Measurements from ENCODE around the gene ERICH6B.
"Not testable (repeated sequence)": the region's sequence is repeated elsewhere in the genome, so short reads cannot be mapped to it uniquely, and the experiment has no call there.

ERICH6B gene

DNA sequence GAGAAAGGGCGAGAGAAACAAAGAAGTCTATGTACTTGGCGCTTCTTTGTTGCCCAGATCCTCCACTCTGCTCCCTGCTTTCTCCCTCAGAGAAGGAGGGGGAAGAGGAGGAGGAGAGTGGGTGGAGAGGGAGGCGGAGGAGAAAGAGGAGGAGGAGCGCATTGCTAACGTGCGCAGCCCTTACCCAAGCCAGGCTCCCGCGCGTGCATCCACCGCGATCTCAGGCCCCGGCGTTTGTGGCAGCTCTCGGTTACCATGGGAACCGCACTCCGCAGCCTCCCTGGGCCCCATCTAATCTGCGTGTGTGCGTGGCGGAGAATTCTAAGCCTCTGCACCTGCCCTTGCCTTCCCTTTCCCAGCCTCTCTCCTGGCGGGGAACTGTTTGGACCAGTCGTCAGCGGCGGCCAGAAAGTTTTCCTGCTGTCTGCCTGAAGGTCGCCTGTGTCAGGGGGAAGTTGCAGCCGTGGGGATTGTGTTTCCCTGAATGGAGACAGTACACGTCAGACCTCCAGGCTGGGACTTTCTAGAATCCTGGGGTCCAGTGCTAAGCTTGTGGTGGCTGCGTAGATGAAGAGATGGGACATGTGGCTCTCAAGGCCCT is at the start of gene ERICH6B:
Gene ERICH6B, minus strand, starts transcription at position 239 of the 601 bp plus-strand sequence. CDS start 18,734 bp downstream, outside the sequence.
- DNase-seq (ENCODE audit: low read depth): no peak

DNA sequence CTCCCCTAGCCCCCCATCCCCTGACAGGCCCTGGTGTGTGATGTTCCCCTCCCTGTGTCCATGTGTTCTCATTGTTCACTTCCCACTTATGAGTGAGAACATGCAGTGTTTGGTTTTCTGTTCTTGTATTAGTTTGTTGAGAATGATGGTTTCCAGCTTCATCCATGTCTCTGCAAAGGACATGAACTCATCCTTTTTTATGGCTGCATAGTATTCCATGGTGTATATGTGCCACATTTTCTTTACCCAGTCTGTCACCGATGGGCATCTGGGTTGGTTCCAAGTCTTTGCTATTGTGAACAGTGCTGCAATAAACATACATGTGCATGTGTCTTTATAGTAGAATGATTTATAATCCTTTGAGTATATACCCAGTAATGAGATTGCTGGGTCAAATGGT is 47.4 kb upstream of the ERICH6B start:
- not testable (repeated sequence) for DNase-seq (ENCODE audit: low read depth)

DNA sequence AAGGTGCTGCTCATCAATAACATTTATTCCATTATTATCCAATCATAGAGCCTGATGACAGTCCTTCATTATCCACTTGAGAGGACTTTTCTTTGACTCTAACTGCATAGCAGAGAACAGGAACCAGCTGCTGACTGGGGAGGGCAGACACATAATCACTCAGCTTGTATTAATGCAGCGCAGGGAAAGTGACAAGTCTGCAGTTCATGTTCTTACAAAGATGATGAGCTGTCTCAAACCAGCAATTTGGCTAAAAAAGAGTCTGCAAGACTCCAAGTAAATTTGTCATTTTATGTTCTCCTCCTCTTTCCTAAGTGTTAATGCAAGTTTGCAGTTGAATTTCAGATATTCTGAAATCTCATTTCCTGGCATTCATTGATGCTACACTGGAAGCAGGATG is 46.6 kb upstream of the ERICH6B start:
- DNase-seq (ENCODE audit: low read depth): no peak

GRCh38 chr13:45660458-45660857 is 44.9 kb upstream of the ERICH6B start:
- DNase-seq (ENCODE audit: low read depth): not testable (repeated sequence)

DNA sequence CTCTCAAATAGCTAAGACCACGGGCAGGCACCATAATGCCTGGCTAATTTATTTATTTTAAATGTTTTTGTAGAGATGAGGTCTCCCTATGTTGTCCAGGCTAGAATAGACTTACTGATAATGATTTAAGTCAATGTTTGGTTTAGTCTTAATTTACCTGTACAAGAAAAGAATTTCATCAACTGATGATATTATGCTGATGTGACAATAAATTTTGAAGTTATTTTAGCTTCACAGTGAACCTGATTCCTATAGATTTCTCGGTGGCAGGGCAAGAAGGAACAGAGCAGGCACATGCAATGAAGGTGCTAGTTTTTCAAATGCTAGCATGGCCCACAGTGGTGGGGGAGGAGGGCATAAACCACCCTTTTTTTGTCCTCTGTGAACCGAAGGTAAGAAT is 44.0 kb upstream of the ERICH6B start:
- DNase-seq (ENCODE audit: low read depth): no peak

- DNase-seq (ENCODE audit: low read depth): peak; percentile 21
Measured at GRCh38 chr13:45658586-45659235, 43.2 kb upstream of the ERICH6B start.

DNA sequence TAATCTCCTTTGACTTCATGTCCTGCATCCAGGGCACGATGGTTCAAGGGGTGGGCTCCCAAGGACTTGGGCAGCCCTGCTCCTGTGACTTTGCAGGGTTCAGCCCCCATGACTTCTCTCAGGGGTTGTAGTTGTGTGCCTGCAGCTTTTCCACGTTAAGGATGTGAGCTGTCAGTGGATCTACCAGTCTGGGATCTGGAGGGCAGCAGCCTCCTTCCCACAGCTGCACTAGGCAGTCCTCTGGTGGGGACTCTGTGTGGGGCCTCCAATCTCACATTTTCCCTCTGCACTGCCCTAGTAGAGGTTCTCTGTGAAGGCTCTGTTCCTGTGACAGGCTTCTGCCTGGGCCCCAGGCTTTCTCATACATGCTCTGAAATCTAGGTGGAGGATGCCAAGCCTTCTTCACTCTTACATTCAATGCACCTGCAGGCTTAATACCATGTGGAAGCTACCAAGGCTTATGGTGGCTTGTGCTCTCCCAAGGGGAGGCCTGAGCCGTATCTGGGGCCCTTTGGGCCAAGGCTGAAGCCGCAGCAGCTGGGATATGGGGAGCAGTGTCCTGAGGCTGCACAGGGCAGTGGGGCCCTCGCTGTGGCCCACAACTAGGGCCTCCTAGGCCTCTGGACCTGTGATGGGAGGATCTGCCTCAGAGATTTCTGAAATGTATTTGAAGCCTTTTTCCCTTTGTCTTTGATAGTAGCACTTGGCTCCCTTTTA is 39.3 kb upstream of the ERICH6B start:
- no peak for DNase-seq (ENCODE audit: low read depth)

DNA sequence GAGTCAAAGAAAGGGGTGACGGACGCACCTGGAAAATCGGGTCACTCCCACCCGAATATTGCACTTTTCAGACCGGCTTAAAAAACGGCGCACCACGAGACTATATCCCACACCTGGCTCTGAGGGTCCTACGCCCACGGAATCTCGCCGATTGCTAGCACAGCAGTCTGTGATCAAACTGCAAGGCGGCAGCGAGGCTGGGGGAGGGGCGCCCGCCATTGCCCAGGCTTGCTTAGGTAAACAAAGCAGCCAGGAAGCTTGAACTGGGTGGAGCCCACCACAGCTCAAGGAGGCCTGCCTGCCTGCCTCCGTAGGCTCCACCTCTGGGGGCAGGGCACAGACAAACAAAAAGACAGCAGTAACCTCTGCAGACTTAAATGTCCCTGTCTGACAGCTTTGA is 29.7 kb upstream of the ERICH6B start:
- DNase-seq (ENCODE audit: low read depth): not testable (repeated sequence)

GRCh38 chr13:45642159-45642558 is 26.6 kb upstream of the ERICH6B start:
- not testable (repeated sequence) for DNase-seq (ENCODE audit: low read depth)

DNA sequence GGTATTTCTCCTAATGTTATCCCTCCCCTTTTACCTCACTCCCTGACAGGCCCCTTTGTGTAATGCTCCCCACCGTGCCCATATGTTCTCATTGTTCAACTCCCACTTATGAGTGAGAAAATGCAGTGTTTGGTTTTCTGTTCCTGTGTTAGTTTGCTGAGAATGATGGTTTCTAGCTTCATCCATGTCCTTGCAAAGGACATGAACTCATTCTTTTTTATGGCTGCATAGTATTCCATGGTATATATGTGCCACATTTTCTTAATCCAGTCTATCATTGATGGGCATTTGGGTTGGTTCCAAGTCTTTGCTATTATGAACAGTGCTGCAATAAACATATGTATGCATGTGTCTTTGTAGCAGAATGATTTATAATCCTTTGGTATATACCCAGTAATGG is 19.8 kb upstream of the ERICH6B start:
- not testable (repeated sequence) for DNase-seq (ENCODE audit: low read depth)

DNA sequence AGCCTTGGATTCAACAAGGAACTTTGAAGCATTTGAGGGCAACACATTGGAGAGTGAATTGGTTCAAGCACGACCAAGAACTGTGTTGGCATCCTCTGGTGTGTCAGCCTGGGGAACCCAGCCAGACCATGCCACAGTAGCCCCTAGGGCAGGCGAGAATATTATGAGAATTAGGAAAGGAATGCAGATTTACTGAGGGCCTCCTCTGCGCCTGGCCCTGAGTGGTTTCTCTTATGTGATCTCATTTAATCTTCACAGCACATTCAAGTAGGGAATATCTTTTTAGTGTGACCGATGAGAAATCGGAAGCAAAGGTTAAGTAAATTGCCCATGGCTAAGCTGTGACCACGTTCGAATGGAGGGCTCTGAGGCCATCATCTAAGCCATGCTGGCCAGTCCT is 15.3 kb upstream of the ERICH6B start:
- DNase-seq (ENCODE audit: low read depth): no peak

- no peak for DNase-seq (ENCODE audit: low read depth)
Measured at GRCh38 chr13:45629940-45630339, 14.4 kb upstream of the ERICH6B start.

- no peak for DNase-seq (ENCODE audit: low read depth)
Measured at GRCh38 chr13:45628094-45628493, 12.6 kb upstream of the ERICH6B start.

- DNase-seq (ENCODE audit: low read depth): no peak
Measured at GRCh38 chr13:45627656-45628055, 12.1 kb upstream of the ERICH6B start.

GRCh38 chr13:45626731-45627374 is 11.3 kb upstream of the ERICH6B start:
- DNase-seq (ENCODE audit: low read depth): no peak

DNA sequence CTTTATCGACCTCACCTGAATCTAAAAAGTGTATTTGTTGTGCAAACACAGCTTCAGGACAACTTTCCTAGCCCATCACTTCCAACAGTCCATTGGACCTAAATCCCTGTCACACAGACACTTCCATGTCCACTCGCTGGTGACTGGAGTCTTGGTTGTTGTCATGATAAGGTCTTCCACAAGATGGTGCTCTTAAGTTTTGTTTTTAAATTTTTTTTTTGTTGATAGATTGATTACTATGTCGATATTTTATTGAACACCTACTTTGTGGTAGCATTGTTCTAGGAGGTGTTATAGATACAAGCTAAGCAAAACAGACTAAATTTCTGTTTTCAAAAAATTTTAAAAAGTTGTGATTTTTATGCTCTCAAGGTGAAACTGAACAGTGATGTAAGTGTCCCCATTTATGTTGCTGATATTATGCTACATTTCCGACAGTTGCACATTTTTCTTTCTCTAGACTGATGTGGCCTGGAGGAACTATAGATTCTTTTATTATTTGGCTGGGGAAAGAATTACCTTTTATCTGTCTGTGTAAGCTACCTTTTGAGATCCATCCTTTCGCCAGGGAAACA is 8.1 kb upstream of the ERICH6B start:
- no peak for DNase-seq (ENCODE audit: low read depth)

GRCh38 chr13:45621950-45622349 is 6.4 kb upstream of the ERICH6B start:
- no peak for DNase-seq (ENCODE audit: low read depth)

- no peak for DNase-seq (ENCODE audit: low read depth)
Measured at GRCh38 chr13:45607931-45608330, 7.6 kb downstream of the ERICH6B start.

GRCh38 chr13:45604892-45605291 is 10.6 kb downstream of the ERICH6B start:
- DNase-seq (ENCODE audit: low read depth): no peak

GRCh38 chr13:45603338-45603737 is 12.2 kb downstream of the ERICH6B start:
- DNase-seq (ENCODE audit: low read depth): no peak

DNA sequence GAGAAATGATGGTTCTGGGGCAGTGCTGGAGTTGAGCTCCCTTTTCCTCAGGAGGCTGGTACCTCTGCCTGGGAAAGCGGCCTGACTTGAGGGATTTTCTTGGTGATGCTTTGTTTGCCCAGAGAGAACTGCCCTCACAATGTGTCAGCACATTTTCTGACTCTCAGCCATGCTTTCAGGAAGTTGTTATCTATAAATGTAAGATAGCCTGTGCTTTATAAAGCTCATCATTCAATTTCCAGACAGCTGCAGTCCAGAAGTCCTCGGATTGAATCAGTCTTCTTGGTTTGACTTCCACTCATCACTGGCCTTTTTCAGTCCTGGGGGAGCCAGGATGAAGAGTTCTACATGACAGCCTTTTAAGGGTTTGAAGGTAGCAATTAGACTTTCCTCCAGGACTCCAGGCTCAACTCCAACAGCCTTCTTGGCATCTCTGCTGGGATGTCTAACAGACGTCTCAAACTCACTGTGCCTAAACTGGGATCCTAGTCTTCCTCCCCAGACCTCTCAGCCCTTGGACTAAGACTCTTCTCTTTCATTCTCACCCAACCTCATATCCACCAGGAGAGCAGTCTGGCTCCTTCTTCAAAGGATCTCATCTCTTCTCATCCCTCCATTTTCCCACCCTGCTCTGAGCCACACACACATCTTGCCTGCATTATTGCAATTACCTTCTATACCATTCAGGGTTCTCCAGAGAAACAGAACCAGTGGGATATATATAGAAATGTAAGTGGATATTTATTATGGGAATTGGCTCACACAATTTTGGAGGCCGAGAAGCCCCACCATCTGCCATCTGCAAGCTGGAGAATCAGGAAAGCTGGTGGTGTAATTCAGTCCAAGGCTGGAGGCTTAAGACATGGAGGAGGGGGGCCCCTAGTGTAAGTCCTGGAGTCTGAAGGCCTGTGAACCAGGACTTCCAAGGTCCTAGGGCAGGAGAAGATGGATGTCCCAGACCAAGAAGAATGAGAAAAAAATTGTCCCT is 13.1 kb downstream of the ERICH6B start:
- no peak for DNase-seq (ENCODE audit: low read depth)

Measured in fibroblast of the conjunctiva (primary cell).